ENCODE data around the gene PEX11G. TPM values are rescaled to one million over a fixed set of nuclear protein-coding genes. Genes with fewer than 3 reads are reported as not detected.
A peak's percentile ranks its signal among the peaks of the same experiment; 100 is the strongest.
"Not testable (repeated sequence)": the region's sequence is repeated elsewhere in the genome, so short reads cannot be mapped to it uniquely, and the experiment has no call there.

The PEX11G gene
- total RNA-seq, 1 donor from 2014 or later = 1.2 TPM

DNA sequence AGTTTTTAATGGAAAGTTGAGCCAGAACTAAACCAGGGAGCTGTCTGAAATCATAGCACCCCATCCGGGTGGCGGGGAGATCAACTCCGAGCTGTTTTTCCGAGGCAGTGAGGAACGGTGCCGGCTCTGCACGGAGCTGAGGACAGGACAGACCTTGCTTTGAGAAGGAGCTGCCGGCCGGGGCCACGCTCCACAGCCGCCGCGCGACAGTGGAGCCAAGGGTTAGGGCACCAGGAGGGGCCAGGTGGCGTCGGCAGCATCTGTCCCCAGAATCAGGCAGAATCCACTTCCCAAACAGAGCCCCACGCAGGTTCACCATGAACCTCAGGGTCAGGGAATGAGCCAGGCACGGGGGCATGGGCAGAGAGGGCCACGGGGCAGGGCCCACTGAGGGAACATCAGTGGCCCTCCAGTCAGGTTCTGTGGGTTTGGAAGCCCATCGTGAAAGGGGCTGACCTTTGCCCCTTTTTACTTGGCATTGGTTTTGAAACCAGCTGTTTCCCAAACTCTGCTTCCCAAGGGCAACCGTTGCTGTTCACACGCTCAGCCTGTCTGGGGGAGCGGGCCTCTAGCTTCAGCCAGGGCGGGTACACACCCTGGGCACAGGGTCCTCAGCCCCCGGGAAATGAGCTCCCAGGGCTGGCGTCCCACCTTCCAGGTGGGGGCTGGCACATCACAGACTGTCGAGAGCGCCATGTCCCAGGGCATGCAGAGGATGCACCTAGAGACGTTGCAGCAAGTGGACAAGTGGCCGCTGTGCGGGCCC is 18.1 kb downstream of the PEX11G start:
- no peak for FAIRE-seq

DNA sequence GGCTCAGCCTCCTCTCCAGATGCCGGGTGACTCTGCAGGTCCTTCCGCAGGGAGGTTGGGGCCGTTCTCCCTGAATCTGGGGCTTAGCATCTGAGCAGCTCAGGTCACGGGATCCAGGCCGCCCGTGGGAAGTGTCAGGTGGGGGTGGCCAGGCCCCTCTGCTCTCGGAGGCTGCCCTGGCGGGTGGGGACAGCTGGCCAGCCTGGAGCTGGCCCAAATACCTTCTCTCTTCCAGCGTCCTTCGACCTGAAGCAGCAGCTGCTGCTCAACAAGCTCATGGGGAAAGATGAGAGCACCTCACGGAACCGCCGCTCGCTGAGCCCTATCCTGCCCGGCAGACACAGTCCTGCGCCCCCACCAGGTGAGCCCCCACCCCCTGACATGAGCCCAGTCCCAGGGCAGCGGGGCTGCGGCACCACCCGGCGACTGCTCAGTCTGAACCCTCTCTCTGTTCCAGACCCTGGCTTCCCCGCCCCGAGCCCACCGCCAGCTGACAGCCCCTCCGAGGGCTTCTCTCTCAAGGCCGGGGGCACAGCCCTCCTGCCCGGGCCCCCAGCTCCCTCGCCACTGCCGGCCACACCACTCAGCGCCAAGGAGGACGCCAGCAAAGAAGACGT is 19.1 kb downstream of the PEX11G start:
- no peak for FAIRE-seq
- DNase-seq (ENCODE audit: low spot score in 2 of 2) = no peak

More for the DNA sequence above, 18.1 kb downstream of the PEX11G start:
- no peak for DNase-seq (ENCODE audit: low spot score in 2 of 2)

DNA sequence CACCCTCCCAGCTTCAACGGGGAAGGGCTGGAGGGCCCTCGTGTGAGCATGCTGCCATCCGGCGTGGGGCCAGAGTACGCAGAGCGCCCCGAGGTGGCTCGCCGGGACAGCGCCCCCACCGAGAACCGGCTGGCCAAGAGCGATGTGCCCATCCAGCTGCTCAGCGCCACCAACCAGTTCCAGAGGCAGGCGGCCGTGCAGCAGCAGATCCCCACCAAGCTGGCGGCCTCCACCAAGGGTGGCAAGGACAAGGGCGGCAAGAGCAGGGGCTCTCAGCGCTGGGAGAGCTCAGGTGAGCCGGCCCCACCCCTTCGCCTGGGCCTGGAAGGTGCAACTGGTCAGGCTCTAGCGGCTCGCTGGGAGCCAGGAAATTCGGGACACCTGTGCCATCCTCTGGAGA is 20.0 kb downstream of the PEX11G start:
- FAIRE-seq (no peak), DNase-seq (ENCODE audit: low spot score in 2 of 2) (no peak)

DNA sequence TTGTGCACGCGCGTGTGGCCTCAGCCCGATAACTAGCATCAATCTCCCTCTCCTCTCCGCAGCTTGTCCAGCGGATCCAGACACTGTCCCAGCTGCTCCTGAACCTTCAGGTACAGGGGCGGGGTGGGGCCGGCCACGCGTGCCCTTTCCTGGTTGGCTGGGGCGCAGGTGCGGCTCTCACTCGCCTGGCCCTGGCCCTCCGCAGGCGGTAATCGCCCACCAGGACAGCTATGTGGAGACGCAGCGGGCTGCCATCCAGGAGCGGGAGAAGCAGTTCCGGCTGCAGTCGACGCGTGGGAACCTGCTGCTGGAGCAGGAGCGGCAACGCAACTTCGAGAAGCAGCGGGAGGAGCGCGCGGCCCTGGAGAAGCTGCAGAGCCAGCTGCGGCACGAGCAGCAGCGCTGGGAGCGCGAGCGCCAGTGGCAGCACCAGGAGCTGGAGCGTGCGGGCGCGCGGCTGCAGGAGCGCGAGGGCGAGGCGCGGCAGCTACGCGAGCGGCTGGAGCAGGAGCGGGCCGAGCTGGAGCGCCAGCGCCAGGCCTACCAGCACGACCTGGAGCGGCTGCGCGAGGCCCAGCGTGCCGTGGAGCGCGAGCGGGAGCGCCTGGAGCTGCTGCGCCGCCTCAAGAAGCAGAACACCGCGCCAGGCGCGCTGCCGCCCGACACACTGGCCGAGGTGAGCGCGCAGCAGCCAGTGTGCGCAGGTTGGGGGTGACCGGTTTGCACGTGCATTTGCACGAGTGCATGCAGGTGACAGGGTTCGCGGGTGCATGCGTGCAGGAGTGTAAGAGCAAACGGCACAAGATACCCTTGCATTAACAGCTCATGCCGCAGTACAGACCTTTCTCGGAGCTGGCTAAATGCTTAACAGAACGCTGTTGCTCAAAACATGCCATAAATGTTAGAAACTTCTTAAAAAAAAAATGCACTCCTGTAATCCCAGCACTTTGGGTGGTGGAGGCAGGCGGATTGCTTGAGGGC is 21.5 kb downstream of the PEX11G start:
- peak in 1 of 2 donors; percentile 24 for DNase-seq (ENCODE audit: low spot score in 2 of 2)
- no peak for FAIRE-seq

DNA sequence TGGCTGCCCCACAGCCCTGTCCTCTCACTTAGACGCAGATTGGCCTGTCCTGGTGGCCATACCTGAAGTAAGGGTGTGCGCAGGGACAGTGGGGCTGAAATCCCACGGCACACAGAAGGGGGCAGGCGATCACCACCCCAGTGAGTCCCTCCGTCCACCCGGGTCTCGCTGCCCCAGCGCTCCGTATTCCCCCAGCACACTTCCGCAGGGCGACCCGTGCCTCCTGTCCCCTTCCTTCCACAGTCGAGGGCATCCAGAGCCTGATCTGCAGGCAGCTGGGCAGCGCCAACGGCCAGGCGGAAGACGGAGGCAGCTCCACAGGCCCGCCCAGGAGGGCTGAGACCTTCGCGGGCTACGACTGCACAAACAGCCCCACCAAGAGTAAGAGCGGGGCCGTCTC is 25.3 kb downstream of the PEX11G start:
- FAIRE-seq (no peak), DNase-seq (ENCODE audit: low spot score in 2 of 2) (no peak)

DNA sequence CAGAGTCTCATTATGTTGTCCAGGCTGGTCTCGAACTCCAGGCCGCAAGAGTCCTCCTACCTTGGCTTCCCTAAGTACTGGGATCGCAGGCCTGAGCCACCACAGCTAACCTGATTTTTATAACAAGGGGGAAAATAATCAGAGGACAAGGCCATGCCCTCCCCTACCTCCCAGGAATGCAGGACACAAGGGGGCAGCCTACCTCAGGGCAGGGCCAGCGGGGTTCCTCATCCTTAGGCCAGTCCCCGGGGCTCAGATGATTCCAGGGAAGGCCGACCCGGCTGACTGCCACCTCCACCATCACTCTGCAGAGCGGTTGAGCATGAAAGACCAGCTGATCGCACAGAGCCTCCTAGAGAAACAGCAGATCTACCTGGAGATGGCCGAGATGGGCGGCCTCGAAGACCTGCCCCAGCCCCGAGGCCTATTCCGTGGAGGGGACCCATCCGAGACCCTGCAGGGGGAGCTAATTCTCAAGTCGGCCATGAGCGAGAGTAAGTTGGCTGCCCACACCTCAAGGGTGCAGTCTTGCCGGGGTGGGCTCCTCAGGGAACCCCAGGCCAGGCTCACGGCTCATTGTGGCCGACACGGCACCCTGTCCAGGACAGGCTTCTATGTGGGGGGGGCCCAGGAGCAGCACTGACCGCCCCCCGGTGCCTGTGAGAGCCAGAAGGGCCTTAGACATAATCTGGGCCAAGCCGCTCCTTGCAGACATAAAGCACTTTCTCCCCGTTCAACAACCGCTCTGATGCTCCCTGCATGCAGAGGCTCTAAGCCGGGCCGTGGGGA is 26.8 kb downstream of the PEX11G start:
- no peak for FAIRE-seq

DNA sequence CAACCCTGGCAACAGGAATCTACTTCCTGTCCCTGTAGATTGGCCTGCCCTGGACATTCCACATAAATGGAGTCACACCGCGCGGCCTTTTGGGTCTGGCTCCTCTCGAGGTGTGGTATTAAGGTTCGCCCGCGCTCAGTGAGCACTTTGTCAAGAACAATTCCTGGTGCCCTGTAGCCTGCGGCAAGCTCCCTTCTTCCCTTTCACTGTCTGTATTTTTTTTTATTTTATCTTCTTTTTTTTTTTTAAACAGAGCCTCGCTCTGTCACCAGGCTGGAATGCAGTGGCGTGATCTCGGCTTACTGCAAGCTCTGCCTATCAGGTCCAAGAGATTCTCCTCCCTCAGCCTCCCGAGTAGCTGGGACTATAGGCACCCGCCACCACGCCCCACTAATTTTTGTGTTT is 28.3 kb downstream of the PEX11G start:
- DNase-seq (ENCODE audit: low spot score in 2 of 2) = no peak
- FAIRE-seq = no peak

More for the DNA sequence above, 26.8 kb downstream of the PEX11G start:
- no peak for DNase-seq (ENCODE audit: low spot score in 2 of 2)

DNA sequence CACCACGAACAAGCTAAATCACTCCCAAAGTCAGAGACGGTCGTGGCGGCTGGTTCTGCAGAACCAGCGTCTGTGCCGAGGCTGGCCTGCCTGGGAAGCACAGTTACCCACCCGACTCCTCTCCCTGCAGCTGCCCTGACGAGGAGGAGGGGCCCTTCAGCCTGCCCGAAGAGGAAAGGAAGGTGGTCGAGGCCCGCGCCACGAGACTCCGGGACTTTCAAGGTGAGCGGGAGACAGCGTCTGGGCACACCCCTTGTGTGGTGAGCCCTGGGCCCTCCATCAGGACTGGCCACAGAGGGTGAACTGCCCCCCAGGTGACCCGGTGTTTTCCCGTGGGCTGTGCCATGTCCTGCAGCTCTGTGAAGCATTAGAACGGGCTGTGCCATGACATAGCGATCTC is 29.1 kb downstream of the PEX11G start:
- DNase-seq (ENCODE audit: low spot score in 2 of 2) (no peak), FAIRE-seq (no peak)

DNA sequence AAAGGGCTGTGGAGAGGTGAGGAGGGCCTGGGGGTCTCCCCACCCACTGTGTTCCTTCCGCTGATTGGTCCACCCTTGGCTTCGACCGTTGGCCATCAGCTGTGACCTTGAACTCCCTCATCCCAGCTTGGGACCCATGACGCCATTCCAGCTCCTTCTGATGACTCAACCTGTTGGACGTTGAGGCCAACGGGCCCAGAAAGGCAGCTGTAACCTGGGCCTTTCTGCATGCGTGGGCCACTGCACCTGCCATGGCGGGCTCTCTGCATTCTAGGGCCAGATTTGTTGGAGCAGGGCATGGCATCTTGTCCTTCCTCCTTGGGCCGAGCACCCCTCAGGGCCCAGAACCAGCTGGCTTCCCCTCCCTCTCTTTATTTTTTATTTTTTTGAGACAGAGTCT is 30.2 kb downstream of the PEX11G start:
- DNase-seq (ENCODE audit: low spot score in 2 of 2) (no peak), FAIRE-seq (no peak)

DNA sequence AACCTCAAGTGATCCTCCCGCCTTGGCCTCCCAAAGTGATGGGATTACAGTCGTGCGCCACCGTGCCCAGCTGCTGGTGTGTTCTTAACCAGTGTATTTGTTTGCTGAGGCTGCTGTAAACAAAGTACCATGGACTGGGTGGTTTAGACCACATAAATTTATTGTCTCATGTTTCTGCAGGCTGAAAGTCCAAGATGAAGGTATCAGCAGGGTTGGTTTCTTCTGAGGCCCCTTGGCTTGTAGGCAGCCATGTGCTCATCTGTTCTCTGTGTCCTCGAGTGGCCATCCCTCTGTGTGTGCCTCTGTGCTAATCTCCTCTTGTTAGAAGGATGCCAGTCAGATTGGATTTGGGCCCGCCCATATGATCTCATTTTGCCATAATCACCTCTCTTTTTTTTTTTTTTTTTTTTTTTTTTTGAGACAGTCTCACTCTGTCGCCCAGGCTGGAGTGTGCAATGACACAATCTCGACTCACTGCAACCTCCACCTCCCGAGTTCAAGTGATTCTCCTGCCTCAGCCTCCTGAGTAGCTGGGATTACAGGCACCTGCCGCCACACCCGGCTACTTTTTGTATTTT is 31.8 kb downstream of the PEX11G start:
- FAIRE-seq (no peak), DNase-seq (ENCODE audit: low spot score in 2 of 2) (no peak)

DNA sequence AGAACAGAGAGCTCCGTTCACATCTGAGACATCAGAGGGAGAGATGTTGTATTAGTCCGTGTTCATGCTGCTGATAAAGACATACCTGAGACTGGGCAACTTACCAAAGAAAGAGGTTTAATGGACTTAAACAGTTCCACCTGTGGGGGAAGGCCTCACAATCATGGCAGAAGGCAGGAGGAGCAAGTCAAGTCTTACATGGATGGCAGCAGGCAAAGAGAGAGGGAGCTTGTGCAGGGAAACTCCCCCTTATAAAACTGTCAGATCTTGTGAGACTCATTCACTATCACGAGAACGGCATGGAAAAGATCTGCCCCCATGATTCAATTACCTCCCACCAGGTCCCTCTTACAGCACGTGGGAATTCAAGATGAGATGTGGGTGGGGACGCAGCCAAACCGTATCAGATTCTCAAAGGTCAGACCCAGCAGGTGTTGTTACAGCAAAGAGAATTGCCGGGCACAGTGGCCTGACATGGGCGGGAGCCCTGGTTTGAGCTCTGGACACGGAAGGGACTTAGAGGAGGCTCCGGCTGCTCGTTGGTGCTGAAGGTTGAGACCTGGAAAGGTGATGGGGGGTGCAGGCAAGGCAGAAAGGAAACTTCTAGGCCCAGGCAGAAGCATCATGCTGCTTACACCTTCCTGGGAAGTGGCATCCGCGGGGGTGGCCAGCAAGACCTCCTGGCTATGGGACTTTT is 33.1 kb downstream of the PEX11G start:
- no peak for FAIRE-seq

DNA sequence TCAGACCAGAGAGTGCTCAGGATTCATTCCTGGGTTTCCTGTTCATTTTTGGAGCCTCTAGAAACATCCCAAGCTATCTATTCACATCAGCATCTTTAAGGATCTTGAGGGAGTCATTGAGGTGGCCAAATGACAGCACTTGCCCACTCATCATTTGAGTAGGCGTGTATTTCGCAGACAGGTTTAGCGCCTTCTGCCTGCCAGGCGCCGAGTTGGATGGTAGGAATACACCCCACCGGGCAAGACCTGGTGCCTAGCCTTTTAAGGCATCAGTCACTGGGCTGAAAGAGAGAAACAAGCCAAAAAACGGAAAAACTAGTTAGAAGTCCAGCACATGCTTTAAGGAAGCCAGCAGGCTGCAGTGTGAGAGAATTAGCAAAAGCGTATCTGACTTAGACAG is 33.8 kb downstream of the PEX11G start:
- DNase-seq (ENCODE audit: low spot score in 2 of 2) = no peak
- FAIRE-seq = no peak

More for the DNA sequence above, 33.1 kb downstream of the PEX11G start:
- DNase-seq (ENCODE audit: low spot score in 2 of 2) = no peak

DNA sequence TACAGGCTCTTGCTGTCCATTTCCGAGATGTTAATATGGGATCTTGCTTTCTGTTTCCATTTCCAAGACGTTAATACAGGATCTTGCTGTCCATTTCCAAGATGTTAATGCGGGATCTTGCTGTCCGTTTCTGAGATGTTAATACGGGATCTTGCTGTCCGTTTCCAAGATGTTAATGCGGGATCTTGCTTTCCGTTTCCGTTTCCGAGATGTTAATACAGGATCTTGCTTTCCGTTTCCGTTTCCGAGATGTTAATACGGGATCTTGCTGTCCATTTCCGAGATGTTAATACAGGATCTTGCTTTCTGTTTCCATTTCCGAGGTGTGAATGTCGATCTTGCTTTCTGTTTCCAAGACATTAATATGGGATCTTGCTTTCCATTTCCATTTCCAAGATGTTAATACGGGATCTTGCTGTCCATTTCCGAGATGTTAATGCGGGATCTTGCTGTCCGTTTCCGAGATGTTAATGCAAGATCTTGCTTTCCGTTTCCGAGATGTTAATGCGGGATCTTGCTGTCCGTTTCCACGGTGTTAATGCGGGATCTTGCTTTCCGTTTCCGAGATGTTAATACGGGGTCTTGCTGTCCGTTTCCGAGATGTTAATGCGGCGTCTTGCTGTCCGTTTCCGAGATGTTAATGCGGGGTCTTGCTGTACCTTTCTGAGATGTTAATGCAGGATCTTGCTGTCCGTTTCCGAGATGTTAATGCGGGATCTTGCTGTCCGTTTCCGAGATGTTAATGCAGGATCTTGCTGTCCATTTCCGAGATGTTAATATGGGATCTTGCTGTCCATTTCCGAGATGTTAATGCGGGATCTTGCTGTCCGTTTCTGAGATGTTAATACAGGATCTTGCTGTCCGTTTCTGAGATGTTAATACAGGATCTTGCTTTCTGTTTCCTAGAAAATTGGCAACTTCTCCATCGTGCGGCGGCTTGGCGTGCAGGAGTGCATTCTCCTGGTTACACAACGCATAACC is 38.3 kb downstream of the PEX11G start:
- no peak for DNase-seq (ENCODE audit: low spot score in 2 of 2)

DNA sequence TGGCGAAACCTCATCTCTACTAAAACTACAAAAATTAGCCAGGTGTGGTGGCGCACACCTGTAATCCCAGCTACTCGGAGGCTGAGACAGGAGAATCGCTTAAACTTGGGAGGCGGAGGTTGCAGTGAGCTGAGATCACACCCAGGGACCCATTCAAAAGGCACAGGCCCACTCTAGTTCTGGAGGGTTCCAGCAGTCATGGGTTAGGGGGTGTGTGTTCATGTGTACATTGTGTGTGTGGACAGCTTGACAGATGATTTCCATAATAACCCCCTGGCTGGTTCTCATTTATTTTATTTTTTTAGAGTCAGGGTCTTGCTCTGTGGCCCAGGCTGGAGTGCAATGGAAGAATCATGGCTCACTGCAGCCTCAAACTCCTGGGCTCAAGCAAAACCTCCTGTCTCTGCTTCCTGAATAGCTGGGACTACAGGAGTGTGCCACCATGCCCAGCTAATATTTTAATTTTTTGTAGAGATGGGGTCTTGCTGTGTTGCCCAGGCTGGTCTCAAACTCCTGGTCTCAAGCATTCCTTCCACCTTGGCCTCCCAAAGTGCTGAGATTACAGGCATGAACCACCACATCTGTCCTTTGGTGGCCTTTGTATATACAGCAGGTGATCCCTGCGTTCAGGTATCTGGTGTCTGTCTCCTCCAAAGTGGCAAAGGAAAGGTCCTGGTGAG is 39.3 kb downstream of the PEX11G start:
- FAIRE-seq; DNase-seq (ENCODE audit: low spot score in 2 of 2): not testable (repeated sequence)

More for the DNA sequence above, 38.3 kb downstream of the PEX11G start:
- peak; percentile 80 for FAIRE-seq

DNA sequence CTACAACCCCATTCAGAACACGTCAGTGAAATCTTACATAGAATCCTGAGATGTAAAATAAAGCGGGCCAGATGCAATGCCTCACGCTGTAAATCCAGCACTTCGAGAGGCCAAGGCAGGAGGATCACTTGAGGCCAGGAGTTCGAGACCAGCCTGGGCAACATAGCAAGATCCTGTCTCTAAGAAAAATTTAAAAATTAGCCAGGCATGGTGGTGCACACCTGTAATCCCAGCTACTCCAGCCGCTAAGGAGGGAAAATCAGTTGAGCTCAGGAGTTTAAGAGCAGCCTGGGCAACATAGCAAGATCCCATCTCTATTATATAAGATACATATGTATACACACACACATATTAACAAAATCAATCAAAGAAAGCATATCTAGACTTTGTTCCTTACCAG is 41.2 kb downstream of the PEX11G start:
- FAIRE-seq (no peak), DNase-seq (ENCODE audit: low spot score in 2 of 2) (no peak)

DNA sequence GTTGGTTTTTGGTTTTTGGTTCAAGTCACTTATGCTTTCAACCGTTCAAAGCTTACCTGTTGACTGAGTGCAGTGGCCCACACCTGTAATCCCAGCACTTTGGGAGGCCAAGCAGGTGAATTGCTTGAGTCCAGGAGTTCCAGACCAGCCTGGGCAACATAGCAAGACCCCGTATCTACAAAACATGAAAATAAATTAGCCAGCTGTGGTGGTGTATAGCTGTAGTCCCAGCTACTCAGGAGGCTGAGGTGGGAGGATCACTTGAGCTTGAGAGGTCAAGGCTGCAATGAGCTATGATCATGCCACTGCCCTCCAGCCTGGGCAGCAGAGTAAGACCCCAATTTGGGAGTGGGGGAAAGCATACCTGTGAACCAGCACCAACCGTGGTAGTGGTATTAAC is 43.7 kb downstream of the PEX11G start:
- FAIRE-seq = no peak

DNA sequence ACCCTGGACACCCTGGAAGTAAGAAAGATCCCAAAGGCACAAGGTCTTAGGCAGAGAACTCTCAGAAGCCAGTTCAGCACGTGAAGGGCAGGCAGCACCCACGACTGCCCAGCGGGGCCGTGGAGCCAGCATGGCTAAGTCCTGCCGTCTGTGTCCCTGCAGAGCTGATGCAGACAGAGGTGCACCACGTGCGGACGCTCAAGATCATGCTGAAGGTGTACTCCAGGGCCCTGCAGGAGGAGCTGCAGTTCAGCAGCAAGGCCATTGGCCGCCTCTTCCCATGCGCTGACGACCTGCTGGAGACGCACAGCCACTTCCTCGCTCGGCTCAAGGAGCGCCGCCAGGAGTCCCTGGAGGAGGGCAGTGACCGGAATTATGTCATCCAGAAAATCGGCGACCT is 44.8 kb downstream of the PEX11G start:
- DNase-seq (ENCODE audit: low spot score in 2 of 2) = no peak
- no peak for FAIRE-seq

More for the DNA sequence above, 43.7 kb downstream of the PEX11G start:
- DNase-seq (ENCODE audit: low spot score in 2 of 2) = no peak
